ENCODE data around the gene SH2B2.
"Not testable (repeated sequence)": the region's sequence is repeated elsewhere in the genome, so short reads cannot be mapped to it uniquely, and the experiment has no call there.

The SH2B2 gene

DNA sequence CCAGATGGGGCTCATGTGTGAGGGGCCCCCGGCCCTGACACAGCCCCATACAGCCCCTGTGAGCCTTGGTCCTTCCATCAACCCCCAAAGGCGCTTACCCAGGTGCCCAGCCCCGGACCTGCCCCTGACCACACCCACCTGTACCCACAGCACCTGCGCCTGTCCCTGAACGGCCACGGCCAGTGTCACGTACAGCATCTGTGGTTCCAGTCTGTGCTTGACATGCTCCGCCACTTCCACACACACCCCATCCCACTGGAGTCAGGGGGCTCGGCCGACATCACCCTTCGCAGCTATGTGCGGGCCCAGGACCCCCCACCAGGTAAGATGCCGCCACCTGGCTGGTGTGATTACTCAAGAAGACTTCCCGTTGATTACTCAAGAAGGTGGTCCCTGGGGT, 33.5 kb downstream of the SH2B2 start:
- H3K4me3 ChIP-seq (ENCODE audit: low read depth, low read length): no peak overlapping the region
- TF ChIP-seq MYC (IDR thresholded peaks at IDR 0.05; ENCODE audit: low read depth, low read length) (no peak), MAX (IDR thresholded peaks at IDR 0.05; ENCODE audit: low read depth, low read length) (no peak), POLR2A (IDR thresholded peaks at IDR 0.05; ENCODE audit: extremely low read depth, insufficient read length) (no peak)
- TF ChIP-seq, protein P1, sequence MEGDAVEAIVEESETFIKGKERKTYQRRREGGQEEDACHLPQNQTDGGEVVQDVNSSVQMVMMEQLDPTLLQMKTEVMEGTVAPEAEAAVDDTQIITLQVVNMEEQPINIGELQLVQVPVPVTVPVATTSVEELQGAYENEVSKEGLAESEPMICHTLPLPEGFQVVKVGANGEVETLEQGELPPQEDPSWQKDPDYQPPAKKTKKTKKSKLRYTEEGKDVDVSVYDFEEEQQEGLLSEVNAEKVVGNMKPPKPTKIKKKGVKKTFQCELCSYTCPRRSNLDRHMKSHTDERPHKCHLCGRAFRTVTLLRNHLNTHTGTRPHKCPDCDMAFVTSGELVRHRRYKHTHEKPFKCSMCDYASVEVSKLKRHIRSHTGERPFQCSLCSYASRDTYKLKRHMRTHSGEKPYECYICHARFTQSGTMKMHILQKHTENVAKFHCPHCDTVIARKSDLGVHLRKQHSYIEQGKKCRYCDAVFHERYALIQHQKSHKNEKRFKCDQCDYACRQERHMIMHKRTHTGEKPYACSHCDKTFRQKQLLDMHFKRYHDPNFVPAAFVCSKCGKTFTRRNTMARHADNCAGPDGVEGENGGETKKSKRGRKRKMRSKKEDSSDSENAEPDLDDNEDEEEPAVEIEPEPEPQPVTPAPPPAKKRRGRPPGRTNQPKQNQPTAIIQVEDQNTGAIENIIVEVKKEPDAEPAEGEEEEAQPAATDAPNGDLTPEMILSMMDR (IDR thresholded peaks at IDR 0.05; ENCODE audit: low read depth, low read length): no peak
- no peak for DNase-seq (ENCODE audit: low read depth)

DNA sequence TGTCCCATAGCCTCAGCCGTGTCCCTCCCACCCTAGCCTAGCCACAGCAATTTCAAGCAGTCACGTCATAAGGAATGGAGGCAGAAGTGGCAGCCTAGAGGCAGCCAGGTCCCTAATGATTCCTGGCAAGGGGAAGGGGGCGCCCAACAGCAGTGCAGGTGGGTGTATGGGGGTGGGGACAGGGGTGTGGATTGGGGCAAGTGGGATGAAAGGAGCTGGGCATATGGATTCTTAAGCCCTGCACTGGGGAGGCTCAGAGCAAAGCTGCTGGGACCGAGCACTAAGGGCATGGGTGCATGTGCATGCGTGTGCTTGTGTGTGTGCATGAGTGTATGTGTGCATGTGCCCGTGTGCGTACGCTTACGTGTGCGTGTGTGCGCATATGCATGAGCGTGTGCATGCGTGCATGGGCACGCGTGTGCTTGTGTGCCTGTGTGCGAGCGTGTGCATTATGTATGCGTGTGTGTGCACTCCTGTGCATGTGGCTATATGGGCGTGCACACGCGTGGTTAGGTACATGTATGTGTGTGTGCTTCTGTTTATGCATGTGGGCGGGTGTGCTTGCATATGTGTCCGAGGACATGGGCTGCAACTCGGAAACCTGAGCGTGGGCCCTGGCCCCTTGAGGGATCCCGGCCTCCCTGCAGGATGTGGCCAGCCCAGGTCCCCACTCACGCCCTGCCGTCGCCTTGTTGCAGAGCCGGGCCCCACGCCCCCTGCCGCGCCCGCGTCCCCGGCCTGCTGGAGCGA, 34.1 kb downstream of the SH2B2 start:
- no peak for DNase-seq (ENCODE audit: low read depth)
- TF ChIP-seq MYC (IDR thresholded peaks at IDR 0.05; ENCODE audit: low read depth, low read length) (no peak), MAX (IDR thresholded peaks at IDR 0.05; ENCODE audit: low read depth, low read length) (no peak)
- H3K4me3 ChIP-seq (ENCODE audit: low read depth, low read length): no peak overlapping the region

DNA sequence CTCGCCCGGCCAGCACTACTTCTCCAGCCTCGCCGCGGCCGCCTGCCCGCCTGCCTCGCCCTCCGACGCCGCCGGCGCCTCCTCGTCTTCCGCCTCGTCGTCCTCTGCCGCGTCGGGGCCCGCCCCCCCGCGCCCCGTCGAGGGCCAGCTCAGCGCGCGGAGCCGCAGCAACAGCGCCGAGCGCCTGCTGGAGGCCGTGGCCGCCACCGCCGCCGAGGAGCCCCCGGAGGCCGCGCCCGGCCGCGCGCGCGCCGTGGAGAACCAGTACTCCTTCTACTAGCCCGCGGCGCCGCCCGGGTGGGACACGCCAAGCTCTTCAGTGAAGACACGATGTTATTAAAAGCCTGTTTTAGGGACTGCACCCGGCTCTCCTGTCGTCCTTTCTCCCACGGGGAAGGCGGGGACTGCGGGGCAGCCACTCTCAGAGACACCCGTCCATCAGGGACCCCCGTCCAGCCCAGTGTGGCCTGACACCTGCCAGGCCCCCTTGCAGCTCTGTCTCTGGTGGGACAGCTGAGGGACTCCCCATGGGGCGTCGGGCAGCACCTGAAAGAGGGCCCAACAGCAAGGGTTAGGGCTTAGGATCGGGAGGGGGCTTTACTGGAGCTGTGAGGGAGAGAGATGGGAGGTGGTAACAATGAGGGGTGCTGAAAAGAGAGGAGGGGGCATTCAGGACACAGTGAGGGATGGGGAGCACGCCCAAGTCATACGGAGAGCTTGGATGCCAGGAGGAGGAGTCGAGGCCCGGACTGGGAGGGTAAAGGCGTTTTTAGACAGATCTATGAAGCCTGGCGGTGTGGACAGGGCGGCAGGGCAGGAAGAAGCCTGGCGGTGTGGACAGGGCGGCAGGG, 34.9 kb downstream of the SH2B2 start:
- DNase-seq (ENCODE audit: low read depth): peak; percentile 50
- H3K4me3 ChIP-seq (ENCODE audit: low read depth, low read length): no peak overlapping the region
- TF ChIP-seq, protein P1 (IDR thresholded peaks at IDR 0.05; ENCODE audit: low read depth, low read length): no peak
- no peak for TF ChIP-seq POLR2A (IDR thresholded peaks at IDR 0.05; ENCODE audit: extremely low read depth, insufficient read length)

- H3K4me3 ChIP-seq (ENCODE audit: low read depth, low read length): no peak overlapping the region
- TF ChIP-seq MAX (IDR thresholded peaks at IDR 0.05; ENCODE audit: low read depth, low read length): no peak
- TF ChIP-seq POLR2A (IDR thresholded peaks at IDR 0.05; ENCODE audit: extremely low read depth, insufficient read length): no peak
- TF ChIP-seq, protein P1 (IDR thresholded peaks at IDR 0.05; ENCODE audit: low read depth, low read length): no peak
- no peak for TF ChIP-seq MYC (IDR thresholded peaks at IDR 0.05; ENCODE audit: low read depth, low read length)
- DNase-seq (ENCODE audit: low read depth): peak; percentile 44
These were observed 35.6 kb downstream of the SH2B2 start for GRCh38 chr7:102322202-102322715.

DNA sequence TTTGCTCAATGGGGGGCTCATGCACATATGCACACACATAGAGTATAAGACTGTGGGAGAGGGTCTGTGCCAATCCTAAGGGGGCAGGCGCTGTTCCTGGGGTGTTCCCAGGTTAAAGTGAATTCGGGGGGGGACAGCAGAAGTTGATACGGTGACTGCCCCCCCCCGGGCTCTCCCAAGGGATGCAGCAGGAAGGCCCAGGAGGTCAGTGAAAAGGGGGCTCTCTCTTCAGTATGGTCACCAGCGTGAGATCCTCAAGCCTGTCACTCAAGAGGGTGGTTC, 37.2 kb downstream of the SH2B2 start:
- DNase-seq (ENCODE audit: low read depth): no peak
- no peak overlapping the region for H3K4me3 ChIP-seq (ENCODE audit: low read depth, low read length)
- TF ChIP-seq MYC (IDR thresholded peaks at IDR 0.05; ENCODE audit: low read depth, low read length): no peak
- no peak for TF ChIP-seq MAX (IDR thresholded peaks at IDR 0.05; ENCODE audit: low read depth, low read length)
- TF ChIP-seq POLR2A (IDR thresholded peaks at IDR 0.05; ENCODE audit: extremely low read depth, insufficient read length): no peak
- TF ChIP-seq, protein P1 (IDR thresholded peaks at IDR 0.05; ENCODE audit: low read depth, low read length): no peak

DNA sequence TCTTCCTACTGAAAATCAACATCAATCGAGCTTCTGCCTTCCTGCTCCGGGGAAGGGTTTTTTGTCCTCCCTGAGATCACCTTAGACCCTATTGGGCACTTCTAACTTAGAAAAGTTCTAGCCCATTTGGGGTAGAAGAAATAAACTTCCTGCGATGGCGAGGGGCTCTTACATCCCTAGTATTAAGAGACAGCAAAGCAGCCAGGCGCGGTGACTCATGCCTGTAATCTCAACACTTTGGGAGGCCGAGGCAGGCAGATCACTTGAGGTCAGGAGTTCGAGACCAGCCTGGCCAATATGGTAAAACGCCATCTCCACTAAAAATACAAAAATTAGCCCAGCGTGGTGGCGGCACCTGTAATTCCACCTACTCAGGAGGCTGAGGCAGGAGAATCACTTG, 38.4 kb downstream of the SH2B2 start:
- not testable (repeated sequence) for DNase-seq (ENCODE audit: low read depth)

More for the DNA sequence above, 38.4 kb downstream of the SH2B2 start:
- not testable (repeated sequence) for H3K4me3 ChIP-seq (ENCODE audit: low read depth, low read length)

All from NB4 (cell line).